Right kidney (tissue), 1 donor: Measurements from ENCODE around the gene SMURF1.

ENCODE experiments used
- DNase-seq: peaks from one replicate; pipeline ENCODE4 v3.0.0-alpha.2; 2016

The SMURF1 gene

DNA sequence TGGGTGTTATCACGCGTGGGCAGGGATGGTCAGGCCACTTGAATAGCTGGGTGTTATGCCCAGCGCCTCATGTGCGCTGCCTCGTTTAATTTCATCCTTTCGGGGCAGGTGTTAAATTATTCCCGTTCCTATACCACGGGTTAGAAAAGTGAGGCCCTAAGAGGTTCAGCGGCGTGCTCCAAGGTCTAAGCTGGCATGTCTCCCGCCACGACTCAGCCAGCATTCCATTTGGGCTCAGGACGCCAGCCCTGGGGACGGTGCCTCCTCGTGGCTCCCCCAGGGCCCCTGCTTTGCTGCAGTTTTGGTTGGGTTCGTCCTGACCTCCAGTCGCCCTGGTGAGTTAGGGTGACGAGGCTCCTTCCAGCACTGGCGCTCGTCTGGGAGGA, 141.1 kb downstream of the SMURF1 start:
- no peak for DNase-seq

DNA sequence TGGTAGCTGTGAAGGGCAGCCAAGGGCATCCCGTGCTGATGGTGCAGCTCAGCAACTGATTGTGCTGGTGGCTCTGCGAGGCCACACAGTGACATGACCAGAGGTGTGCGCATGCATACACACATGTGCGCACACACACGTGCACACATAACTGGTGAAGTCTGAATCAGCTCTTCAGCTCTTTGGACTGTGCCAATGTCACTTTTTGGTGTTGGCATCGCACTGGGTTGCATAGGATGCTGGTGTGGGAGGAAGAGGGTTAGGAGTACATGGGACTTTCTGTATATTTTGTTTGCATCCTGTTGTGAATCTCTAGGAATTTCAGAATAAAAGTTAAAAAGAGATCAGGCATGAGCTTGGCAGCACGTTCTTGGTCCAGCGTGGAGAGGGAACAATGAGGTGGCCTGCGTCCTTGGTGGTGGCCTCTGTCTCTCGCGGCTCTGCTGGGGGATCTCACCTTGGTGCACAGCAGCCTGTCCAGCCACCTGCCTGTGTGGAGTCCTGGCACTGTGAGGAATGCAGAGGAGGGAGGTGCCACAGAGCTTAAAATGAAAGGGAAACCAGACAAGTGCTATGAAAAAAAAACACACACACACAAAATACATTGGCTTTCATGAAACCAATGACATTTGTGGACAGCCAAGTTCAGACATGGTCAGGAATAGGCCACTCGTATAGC, 141.6 kb downstream of the SMURF1 start:
- no peak for DNase-seq

DNA sequence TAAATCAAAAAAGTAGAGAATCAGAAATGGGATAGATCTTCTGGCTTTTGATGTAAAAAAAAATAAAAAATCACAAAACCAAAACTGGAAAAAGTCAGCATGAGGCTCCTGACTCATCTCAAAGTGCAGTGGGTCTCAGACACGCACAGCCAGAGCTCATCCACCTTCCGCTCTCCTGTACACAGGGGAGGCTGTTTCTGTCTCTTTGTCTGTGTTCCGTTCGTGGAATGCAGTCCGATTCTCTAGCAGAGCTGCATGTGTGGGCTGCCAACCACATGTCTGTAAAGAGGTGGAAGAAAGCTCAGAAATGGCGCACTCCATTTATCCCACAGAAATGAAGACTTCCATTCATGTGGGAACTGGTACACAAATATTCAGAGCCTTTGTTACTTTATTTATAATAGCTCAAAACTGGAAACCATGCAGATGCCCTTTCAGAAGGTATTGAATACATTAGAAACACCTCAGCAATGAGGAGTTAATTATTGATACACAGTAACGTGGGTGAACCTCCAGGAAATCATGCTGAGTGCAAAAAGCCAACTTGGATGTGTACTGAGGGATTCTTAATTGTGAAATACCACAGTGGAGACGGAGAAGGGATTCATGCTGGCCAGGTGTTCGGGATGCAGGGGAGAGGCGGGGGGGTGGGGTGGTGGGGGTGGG, 142.3 kb downstream of the SMURF1 start:
- DNase-seq: peak; percentile 7

DNA sequence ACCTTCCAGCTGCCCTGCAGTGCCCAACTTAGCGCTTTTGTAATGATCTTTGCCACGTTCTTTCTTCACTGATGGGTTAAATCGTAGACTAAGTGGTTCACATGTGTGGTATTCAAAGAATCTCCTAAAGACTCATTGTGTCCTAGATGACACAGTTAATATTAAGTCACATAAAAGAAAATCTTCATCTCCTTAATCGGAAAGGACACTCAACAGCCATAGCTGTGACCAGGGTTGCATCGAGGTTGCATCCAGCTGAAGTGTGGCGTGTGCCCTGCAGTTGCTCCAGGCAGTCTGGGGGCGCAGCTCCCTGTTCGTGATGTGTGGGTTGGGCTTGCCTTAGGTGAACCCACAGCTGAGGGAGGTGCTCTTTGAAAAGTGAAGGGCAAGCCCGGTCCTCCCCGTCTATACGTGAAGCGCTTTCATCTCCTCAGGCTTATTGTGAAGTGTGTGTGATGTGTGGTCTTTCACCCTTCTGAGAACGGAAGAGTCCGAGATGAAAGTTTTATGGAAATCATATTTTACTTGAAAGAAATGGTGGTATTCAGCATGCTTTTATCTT, 142.9 kb downstream of the SMURF1 start:
- no peak for DNase-seq

DNA sequence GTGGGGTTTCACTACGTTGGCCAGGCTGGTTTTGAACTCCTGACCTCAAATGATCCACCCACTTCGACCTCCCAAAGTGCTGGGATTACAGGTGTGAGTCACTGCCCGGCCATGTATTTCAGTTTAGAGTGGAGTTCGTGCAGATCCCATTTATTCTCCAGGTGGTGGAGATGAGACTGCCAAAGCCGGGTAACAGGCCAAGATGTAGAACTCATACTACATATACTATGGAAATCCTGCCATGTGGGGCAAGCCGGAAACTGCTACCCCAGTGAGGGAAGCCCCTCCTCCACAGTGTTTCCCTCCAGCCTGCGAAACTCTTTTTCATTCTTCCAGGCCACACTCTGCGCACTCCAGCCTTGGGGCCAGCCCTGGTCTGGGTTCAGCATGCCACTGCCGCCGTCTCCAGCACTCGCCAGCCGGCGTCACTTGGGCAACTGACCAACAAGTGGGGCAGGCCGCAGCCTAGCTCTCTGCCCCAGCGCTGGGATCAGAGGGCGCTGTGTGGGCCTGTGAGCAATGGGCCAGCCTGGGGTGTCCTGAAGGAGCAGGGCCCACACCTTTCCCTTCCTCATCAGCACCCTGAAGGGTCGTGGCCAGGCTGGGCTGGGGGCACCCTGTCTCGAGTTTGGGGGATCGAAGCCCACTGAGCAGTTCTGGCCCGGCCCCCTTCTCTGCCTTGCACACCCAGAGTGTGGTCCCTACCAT, 143.6 kb downstream of the SMURF1 start:
- no peak for DNase-seq

DNA sequence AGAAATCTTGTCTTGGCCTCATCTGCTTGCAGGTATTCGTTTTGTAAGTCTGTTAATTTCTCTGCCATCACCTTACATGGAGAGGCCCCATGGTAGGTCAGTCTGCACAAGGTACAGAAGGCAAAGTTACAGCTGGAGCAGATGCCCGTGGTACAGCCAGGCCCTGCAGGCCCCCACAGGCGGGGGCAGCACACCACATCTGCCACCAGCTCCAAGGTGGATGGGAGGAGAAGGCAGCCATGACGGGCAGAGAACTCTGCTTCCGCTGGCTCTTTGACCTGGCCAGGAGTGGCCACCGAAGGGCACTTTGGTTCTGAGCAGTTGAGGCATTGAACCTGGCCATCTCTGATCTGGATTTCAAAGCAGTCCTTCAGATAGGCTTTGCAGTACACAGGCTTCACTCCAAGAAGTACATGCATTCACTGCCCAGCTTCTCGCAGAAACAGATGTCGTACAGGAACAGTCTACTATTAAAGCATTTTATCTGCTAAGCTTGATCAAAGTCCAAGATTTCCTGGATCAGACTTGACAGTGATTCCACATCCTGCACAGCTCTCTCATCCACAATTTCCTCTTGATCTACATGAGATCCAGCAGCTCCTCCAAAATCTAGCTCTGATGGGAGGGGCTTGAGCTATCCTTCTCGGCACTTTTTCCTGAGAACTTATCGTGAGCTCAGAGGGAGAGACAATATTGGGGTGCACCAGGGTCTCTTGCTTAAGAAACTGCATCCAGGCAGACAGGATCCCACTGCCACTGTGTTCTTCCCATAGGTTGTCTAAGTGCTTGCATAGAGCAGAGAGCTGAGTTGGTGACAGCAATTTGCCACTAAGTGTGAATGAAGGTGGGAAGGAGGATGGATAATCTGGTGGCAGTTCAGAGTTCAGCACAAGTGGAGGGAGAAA, 144.8 kb downstream of the SMURF1 start:
- no peak for DNase-seq

DNA sequence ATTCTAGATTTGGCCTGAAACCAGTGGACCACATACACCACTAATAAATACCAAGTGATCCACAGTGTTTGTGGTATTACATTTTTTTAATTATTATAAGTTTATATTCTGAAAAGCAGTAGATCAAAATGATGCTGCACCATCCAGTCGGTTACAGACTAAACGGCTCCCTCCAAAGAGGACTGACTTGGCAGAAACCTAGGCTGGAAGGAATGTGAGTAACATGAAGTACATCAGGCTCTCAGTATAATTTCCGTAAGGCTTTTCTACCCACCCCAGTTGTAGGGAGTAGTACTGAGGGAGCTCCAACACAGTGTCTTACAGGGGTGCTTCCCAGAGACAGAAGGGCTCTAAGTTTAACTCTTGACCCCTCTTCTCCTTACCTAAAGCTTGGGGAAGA, 146.1 kb downstream of the SMURF1 start:
- DNase-seq: no peak

DNA sequence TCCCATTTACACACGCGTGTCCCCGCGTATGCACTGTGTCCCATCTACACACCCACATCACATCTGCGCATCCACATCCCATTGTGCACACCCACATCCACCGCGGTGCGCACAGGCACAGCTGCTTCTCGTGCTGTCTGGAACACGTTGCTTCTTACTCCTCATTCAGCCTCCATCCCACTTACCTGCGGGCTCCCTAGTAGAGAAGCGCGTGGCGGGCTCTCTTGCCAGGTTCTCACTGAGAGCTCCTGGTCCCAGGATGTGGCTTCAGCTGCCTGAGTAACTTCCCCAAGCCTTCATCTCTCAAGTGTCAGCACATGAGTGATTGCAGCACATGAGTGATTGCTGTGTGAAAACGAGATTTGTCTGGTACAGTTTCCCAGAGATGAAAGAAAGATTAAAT, 147.8 kb downstream of the SMURF1 start:
- no peak for DNase-seq

DNA sequence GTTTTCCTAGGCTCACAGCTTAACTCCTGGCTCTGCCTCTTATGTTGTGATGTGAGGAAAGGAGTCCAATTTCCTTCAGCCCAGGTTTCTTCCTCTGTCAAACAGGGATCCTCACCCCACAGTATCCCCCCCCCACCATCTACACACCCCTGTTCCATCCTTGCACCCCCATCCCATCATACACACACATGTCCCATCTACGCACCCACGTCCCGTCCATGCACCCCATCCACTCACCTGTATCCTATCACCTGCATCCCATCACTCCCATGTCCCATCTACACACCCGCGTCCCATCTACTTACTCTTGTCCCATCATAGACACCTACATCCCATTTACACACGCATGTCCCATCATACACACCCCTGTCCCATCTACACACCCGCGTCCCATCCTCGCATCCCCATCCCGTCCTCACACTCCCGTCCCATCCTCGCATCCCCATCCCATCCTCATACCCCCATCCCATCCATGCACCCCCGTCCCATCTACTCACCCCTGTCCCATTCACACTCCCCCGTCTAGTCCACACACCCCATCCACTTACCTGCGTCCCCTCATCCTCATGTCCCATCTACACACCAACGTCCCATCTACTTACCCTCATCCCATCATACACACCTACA, 148.3 kb downstream of the SMURF1 start:
- no peak for DNase-seq

DNA sequence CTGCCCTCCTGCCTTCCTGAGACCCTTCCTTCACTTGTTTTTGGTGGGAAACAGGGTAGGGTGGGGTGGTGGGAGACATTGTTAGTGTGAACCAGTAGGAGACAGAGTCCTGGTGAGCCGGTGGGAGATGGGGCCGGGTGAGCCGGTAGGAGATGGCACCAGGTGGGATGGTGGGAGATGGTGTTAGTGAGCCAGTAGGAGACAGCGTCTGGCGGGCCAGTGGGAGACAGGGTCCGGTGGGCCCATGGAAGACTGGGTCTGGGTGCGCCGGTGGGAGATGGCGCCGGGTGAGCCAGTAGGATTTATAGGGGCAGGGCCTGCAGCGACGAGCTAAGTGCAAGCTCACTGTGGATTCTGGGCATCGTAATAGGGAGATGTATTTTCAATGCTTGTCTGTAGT, 148.8 kb downstream of the SMURF1 start:
- no peak for DNase-seq

DNA sequence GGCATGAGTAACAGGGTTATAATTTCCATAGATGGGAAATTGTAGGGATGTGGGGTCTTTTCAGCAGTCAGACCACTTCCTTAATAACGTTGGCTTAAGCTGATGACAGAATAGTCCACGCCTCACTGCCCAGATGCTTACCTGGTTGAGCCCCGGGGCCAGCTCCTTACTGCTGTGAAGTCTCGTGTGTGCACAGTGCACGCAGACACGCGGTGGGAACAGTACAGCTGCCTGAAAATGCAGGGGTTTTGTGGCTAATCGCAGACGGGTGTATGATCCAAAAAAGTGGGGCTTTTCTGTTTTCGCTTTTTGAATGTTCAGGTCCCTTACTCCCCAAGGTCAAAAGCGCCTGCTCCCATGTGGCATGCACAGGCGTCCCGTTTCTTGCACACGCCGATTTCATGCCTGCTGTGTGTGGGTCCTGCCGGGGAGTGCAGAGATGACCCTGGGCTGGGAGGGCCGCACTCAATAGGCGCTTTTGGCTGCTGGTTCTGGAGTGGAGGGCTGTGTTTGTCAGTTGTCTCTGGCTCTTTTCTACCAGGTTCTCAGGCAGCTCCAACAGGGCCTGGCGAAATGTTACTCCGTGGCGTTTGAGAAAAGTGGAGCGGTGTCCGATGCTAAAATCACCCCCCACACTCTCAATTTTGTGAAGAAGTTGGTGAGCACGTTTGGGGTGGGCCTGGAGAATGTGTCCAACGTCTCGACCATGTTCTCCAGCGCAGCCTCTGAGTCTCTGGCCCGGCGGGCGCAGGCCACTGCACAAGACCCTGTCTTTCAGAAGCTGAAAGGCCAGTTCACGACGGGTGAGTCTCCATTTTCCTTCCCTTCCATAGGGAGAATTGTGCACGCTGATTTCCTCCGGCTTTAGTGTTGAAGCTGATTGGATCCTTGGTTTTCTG, 149.6 kb downstream of the SMURF1 start:
- no peak for DNase-seq

DNA sequence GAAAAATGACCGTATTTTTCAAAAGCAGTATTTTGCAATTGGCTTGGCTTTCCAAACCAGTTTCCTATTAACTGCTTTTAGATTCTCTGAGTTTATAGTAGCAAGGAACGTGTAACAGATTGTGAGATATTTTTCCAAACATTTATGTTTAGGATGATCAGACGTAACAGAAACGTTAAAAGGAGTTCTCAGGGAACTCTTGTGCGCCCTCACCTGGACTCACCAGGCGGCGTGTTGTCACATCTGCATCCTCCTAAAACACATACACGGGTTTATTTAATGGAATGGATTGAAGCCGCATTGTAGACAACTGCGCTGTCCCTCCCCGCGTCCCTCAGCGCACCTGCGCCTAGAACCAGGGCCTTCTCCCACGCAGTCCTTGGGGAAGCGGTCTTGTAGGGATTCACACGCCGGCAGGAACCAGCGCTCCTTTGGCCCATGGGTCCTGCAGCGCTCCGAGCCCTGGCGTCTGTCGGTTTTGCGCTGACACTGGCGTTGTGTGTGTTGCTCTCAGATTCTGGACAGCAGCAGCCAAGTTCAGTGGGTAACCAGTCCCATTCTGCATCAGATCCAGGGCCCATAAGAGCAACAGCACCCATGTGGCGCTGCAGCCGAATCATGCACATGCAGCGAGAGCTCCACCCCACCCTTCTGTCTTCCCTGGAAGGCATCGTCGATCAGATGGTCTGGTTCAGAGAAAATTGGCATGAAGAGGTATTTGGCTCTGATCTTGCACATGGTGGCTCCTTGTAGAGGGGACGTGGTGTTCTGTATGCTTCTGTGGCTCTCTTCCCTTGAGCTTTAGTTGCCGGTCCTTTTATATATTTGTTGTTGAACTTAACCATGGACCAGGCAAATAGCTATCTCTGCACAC, 150.6 kb downstream of the SMURF1 start:
- no peak for DNase-seq

DNA sequence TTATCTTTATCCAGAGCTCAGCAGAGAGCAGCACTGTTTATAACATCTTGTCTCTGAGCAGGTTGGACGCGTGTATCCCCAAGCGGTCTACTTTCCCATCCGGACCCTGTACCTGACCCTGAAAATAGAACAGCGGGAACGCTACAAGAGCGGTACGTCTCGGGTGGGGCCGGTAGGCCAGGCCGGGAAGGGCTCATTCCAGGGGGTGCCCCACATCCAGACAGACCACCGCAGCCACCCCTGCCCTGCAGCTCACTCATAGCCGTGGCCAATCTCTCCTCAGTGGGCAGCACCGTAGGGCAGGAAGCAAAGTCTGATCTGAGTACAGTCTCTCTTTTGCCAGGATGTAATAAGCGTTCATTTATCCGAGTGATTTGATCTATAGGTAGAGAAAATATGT, 151.8 kb downstream of the SMURF1 start:
- DNase-seq: no peak

DNA sequence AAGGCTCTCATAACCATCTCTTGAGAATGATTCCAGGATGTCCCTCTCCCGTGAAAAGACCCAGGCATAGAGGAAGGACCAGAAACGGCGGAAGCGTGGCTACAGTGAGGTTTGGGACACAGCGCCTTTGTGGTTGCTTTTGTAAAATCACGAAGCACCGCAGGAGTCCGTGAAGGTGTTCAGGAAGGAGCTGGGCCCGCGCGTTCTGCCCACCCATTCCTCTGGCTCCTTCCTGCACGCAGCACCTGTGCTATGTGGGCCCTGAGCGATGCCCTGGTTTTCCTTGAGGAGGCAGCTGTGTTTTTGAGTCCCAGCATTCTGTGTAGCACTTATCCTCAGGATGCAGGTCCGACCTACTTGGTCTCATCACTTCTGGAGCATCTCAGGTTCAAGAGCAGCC, 152.8 kb downstream of the SMURF1 start:
- no peak for DNase-seq

DNA sequence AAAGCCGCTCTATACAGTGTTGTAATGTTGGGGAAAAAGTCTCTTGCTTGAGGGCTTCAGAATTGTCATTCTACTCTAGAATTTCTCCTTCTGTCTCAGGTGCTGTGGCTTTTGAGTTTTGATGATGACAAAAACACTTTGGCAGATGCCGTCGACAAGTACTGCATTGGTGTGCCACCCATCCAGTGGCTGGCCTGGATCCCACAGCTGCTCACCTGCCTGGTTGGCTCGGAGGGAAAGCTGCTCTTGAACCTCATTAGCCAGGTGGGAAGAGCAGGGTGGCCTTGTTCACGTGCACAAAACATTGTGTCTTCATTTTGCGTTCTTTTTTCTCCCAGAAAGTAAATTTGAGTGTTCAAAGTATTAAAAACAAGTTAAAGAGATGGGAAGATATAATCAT, 153.6 kb downstream of the SMURF1 start:
- DNase-seq: no peak

DNA sequence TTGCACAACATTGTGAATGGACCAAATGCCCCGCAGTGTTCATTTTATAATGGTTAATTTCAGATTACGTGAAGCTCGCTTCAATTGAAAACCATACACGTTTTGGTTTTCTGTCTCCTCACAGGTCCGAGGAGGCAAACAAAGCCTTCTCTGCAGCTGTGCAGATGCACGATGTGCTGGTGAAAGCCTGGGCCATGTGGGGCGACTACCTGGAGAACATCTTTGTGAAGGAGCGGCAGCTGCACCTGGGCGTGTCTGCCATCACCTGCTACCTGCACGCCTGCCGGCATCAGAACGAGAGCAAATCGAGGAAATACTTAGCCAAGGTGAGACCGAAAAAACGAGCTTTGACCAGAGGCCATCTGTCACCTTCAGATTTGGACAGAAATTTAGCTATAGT, 155.3 kb downstream of the SMURF1 start:
- no peak for DNase-seq

DNA sequence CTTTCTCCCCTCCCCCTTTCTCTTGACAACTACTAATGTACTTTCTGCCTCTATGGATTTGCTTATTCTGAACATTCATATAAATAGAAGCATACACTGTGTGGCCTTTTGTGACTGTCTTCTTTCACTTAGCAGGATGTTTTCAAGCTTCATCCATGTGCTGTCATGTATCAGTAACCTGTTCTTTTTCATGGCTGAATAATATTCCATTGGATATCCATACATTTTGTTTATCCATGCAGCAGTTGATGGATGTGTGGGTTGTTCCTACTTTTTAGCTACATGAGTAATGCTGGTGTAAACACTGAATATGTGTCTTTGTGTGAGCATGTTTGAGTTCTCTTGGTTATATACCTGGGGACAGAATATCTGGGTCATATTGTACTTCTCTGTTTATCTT, 158.0 kb downstream of the SMURF1 start:
- no peak for DNase-seq

DNA sequence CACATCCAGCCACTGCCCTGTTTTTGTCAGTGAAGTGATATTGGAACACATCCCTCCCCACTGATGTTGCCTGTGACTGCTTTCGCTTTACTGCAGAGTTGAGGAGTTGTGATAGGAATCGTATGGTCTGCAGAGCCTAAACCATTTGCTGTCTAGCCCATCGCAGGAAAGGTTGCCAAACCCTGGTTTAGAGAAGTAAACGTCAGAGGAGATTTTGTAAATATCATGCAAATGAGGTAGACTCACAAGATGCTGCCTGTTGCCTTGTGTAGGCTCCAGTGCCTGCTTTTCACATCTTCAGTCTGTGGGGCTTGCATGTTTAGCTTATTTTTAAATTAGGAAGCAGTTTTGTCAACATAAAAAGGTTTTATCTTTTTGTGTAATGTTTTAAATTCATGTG, 158.5 kb downstream of the SMURF1 start:
- DNase-seq: no peak

DNA sequence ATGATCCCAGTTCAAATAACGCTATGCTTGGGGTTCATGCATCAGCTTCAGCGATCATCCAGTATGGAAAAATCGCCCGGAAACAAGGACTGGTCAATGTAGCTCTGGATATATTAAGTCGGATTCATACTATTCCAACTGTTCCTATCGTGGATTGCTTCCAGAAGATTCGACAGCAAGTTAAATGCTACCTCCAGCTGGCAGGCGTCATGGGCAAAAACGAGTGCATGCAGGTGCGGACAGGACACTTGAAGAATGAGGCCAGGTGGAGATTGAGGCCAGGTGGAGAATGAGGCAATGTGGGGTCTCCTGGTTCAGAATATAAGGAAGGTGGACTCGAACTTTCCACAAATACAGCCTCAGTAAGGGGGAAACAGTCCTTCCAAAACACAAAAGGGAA, 159.8 kb downstream of the SMURF1 start:
- no peak for DNase-seq

DNA sequence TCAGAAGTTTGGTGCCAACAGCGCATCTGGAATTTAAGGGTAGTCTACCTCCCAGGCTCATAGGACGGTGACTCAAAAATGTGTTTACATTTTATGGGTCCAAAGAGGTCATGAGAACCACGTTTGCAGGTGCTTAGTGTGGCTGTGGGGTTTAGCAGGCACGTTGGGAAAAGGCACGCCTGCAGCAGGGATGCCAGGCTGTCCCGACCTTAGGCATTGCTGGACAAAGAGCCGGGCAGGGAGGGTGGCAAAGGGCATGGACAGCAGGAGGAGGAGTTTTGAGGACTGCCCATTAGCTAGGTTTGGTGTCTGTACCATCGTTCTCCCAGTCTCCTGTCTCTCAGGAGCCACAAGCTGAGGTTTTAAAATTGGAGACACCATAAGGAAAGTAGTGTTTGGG, 161.2 kb downstream of the SMURF1 start:
- DNase-seq: no peak
